HEK293 (cell line): ENCODE data around the gene NAP1L1.

ENCODE experiments used
- CTCF ChIA-PET: fragments of 350-600 bp; formaldehyde crosslinking; extraction: SDS; loops from one replicate; lab custom pipeline; 2021; ENCODE audit warnings: antibody characterized with exemption; lab: Yijun Ruan, JAX
- POLR2A ChIA-PET: fragments of 300-600 bp; formaldehyde crosslinking; extraction: SDS; loops from one replicate; lab custom pipeline; 2020; ENCODE audit warnings: antibody characterized with exemption, inconsistent platforms; lab: Yijun Ruan, JAX
- H3K27ac ChIP-seq: fragments of 200-500 bp; sonication (Bioruptor generic); 2 replicates; pipeline ENCODE4 v1.5.1; 2014; ENCODE audit warnings: low read depth, low read length, control low read depth, inconsistent platforms; ENCODE audit errors: extremely low read depth
- H3K36me3 ChIP-seq, 2 experiments: fragments of 200-500 bp in 1 of 2; sonication (Bioruptor generic) in 1 of 2; 1 replicate in 1 of 2; 2 replicates in 1 of 2; pipeline ENCODE4 v1.5.1; 2014 to 2017; ENCODE audit warnings: inconsistent platforms in 2 of 2, low read length in 2 of 2; ENCODE audit not compliant: control insufficient read depth in 2 of 2, insufficient read depth in 1 of 2
- H3K4me1 ChIP-seq: fragments of 200-500 bp; sonication (Bioruptor generic); 2 replicates; pipeline ENCODE4 v1.5.1; 2014; ENCODE audit warnings: mild to moderate bottlenecking, low read length, inconsistent platforms; ENCODE audit not compliant: control insufficient read depth, insufficient read depth
- H3K4me3 ChIP-seq: 2 replicates; pipeline ENCODE4 v1.5.1; 2011; ENCODE audit warnings: low read depth, mild to moderate bottlenecking, control low read depth, low read length, moderate library complexity
- H3K9me3 ChIP-seq: fragments of 200-500 bp; sonication (Bioruptor generic); 2 replicates; pipeline ENCODE4 v1.5.1; 2014; ENCODE audit warnings: low read depth, low read length, inconsistent platforms; ENCODE audit not compliant: control insufficient read depth, insufficient read depth
- KLF16 ChIP-seq: fragments of 450-650 bp; formaldehyde crosslinking; IDR thresholded peaks from 2 replicates; pipeline ENCODE4 v1.5.1; 2017; ENCODE audit warnings: missing biosample characterization, missing genetic modification characterization
- OVOL3 ChIP-seq: fragments of 450-650 bp; formaldehyde crosslinking; IDR thresholded peaks from 2 replicates; pipeline ENCODE4 v1.5.1; 2016; ENCODE audit warnings: missing biosample characterization, missing genetic modification characterization
- RBAK ChIP-seq: fragments of 450-650 bp; formaldehyde crosslinking; IDR thresholded peaks from 2 replicates; pipeline ENCODE4 v1.5.1; 2016; ENCODE audit warnings: missing biosample characterization, missing genetic modification characterization
- SETDB1 ChIP-seq: IDR thresholded peaks from one replicate; pipeline ENCODE4 v1.6.1; 2017; ENCODE audit warnings: mild to moderate bottlenecking, low read length, moderate library complexity, mixed read lengths; ENCODE audit not compliant: insufficient read length
- TRIM28 ChIP-seq: IDR thresholded peaks from 2 replicates; pipeline ENCODE4 v1.6.1; 2011; ENCODE audit warnings: low read length, control low read depth, borderline replicate concordance
- ZFP69B ChIP-seq: fragments of 450-650 bp; formaldehyde crosslinking; IDR thresholded peaks from 2 replicates; pipeline ENCODE4 v1.5.1; 2016; ENCODE audit warnings: missing biosample characterization, missing genetic modification characterization
- ZNF112 ChIP-seq: fragments of 450-650 bp; formaldehyde crosslinking; IDR thresholded peaks from 2 replicates; pipeline ENCODE4 v1.5.0; 2017; ENCODE audit warnings: missing biosample characterization, missing genetic modification characterization
- ZNF132 ChIP-seq: fragments of 450-650 bp; formaldehyde crosslinking; IDR thresholded peaks from 2 replicates; pipeline ENCODE4 v1.5.1; 2017; ENCODE audit warnings: missing biosample characterization, missing genetic modification characterization, borderline replicate concordance
- ZNF175 ChIP-seq: fragments of 450-650 bp; formaldehyde crosslinking; IDR thresholded peaks from 2 replicates; pipeline ENCODE4 v1.5.1; 2016; ENCODE audit warnings: missing biosample characterization, missing genetic modification characterization
- ZNF24 ChIP-seq: fragments of 450-650 bp; formaldehyde crosslinking; IDR thresholded peaks from 2 replicates; pipeline ENCODE4 v1.5.1; 2016; ENCODE audit warnings: missing biosample characterization, missing genetic modification characterization
- ZNF266 ChIP-seq: fragments of 450-650 bp; formaldehyde crosslinking; IDR thresholded peaks from 2 replicates; pipeline ENCODE4 v1.5.1; 2016; ENCODE audit warnings: missing biosample characterization, missing genetic modification characterization, low read depth
- ZNF324 ChIP-seq: fragments of 450-650 bp; formaldehyde crosslinking; IDR thresholded peaks from 2 replicates; pipeline ENCODE4 v1.5.1; 2016; ENCODE audit warnings: missing biosample characterization, missing genetic modification characterization
- ZNF501 ChIP-seq: fragments of 450-650 bp; formaldehyde crosslinking; IDR thresholded peaks from 2 replicates; pipeline ENCODE4 v1.5.1; 2016; ENCODE audit warnings: missing biosample characterization, missing genetic modification characterization
- ZNF510 ChIP-seq: fragments of 450-650 bp; formaldehyde crosslinking; IDR thresholded peaks from 2 replicates; pipeline ENCODE4 v1.5.1; 2018; ENCODE audit warnings: mild to moderate bottlenecking, missing genetic modification characterization, missing biosample characterization; ENCODE audit not compliant: insufficient replicate concordance
- ZNF514 ChIP-seq: fragments of 450-650 bp; formaldehyde crosslinking; IDR thresholded peaks from 2 replicates; pipeline ENCODE4 v1.5.1; 2016; ENCODE audit warnings: missing biosample characterization, missing genetic modification characterization
- ZNF560 ChIP-seq: fragments of 450-650 bp; formaldehyde crosslinking; IDR thresholded peaks from 2 replicates; pipeline ENCODE4 v1.5.1; 2017; ENCODE audit warnings: missing biosample characterization, missing genetic modification characterization, borderline replicate concordance
- ZNF596 ChIP-seq: fragments of 450-650 bp; IDR thresholded peaks from 2 replicates; pipeline ENCODE4 v1.5.0; 2018; ENCODE audit warnings: missing biosample characterization, mild to moderate bottlenecking, missing genetic modification characterization, moderate library complexity
- ZNF610 ChIP-seq: fragments of 450-650 bp; formaldehyde crosslinking; IDR thresholded peaks from 2 replicates; pipeline ENCODE4 v1.5.1; 2016; ENCODE audit warnings: missing biosample characterization, missing genetic modification characterization, borderline replicate concordance
- ZNF707 ChIP-seq: fragments of 450-650 bp; formaldehyde crosslinking; IDR thresholded peaks from 2 replicates; pipeline ENCODE4 v1.5.1; 2016; ENCODE audit warnings: missing biosample characterization, missing genetic modification characterization
- ZNF776 ChIP-seq: fragments of 450-650 bp; formaldehyde crosslinking; IDR thresholded peaks from 2 replicates; pipeline ENCODE4 v1.5.0; 2017; ENCODE audit warnings: missing biosample characterization, missing genetic modification characterization, borderline replicate concordance
- ZNF792 ChIP-seq: fragments of 450-650 bp; formaldehyde crosslinking; IDR thresholded peaks from 2 replicates; pipeline ENCODE4 v1.5.1; 2016; ENCODE audit warnings: missing biosample characterization, missing genetic modification characterization
- TF ChIP-seq, protein P1 (sequence below): fragments of 450-650 bp; formaldehyde crosslinking; IDR thresholded peaks from 2 replicates; pipeline ENCODE4 v1.5.1; 2017; ENCODE audit warnings: missing biosample characterization, missing genetic modification characterization
- TF ChIP-seq, protein P2 (sequence below): fragments of 450-650 bp; formaldehyde crosslinking; IDR thresholded peaks from 2 replicates; pipeline ENCODE4 v1.5.1; 2016; ENCODE audit warnings: missing biosample characterization, missing genetic modification characterization
- TF ChIP-seq, protein P3 (sequence below): fragments of 450-650 bp; formaldehyde crosslinking; IDR thresholded peaks from 2 replicates; pipeline ENCODE4 v1.5.1; 2017; ENCODE audit warnings: missing biosample characterization, missing genetic modification characterization
- TF ChIP-seq, protein P4 (sequence below): sonication (generic); formaldehyde crosslinking; IDR thresholded peaks from 2 replicates; pipeline ENCODE4 v1.8.1; 2022; ENCODE audit warnings: mild to moderate bottlenecking, moderate library complexity, missing genetic modification reagents
- TF ChIP-seq, protein P5 (sequence below): fragments of 450-650 bp; formaldehyde crosslinking; IDR thresholded peaks from 2 replicates; pipeline ENCODE4 v1.5.1; 2017; ENCODE audit warnings: missing biosample characterization, missing genetic modification characterization
- TF ChIP-seq, protein P6 (sequence below): fragments of 450-650 bp; formaldehyde crosslinking; IDR thresholded peaks from 2 replicates; pipeline ENCODE4 v1.5.1; 2016; ENCODE audit warnings: missing biosample characterization, missing genetic modification characterization

Gene NAP1L1

DNA sequence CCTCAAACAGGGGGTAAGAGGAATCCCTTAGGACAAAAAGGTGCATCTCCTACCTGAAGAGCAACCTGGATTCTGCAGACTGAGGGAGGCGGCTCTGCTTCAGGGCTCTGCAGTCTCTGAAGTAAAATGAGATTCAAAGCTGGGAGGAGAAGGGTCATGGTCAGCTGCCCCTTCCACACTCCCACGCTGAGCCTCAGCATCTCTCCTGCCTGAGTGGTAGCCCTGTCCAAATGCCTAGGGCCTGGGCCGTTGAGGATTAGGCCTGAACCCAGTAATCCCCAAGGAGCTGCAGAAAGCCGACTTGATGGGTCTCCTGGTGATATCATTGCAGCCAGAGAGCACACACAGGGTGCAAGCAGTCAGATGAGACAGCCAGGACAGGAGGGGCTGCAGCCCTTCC lies 71.8 kb downstream of the NAP1L1 start:
- H3K27ac ChIP-seq, result no peak overlapping the region
- ChIA-PET POLR2A (interaction anchor here (0.6 kb wide), 1 partner anchor 35 kb away, joined by 3 read pairs; no protein-coding TSS in a partner anchor), CTCF (no interaction called here)
- no peaks in the 10 kb centered on the region for H3K9me3 ChIP-seq
- no peak overlapping the region for H3K4me3 ChIP-seq
- no peaks in the 10 kb centered on the region for H3K36me3 ChIP-seq
- TF ChIP-seq, protein P1, sequence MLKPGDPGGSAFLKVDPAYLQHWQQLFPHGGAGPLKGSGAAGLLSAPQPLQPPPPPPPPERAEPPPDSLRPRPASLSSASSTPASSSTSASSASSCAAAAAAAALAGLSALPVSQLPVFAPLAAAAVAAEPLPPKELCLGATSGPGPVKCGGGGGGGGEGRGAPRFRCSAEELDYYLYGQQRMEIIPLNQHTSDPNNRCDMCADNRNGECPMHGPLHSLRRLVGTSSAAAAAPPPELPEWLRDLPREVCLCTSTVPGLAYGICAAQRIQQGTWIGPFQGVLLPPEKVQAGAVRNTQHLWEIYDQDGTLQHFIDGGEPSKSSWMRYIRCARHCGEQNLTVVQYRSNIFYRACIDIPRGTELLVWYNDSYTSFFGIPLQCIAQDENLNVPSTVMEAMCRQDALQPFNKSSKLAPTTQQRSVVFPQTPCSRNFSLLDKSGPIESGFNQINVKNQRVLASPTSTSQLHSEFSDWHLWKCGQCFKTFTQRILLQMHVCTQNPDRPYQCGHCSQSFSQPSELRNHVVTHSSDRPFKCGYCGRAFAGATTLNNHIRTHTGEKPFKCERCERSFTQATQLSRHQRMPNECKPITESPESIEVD (tag by site-specific recombination), result no peak
- TF ChIP-seq ZNF610 (tag by site-specific recombination) (no peak), KLF16 (no peak), ZNF707 (tag by site-specific recombination) (no peak), ZFP69B (no peak), ZNF510 (no peak), ZNF560 (tag by site-specific recombination) (no peak), TRIM28 (no peak), SETDB1 (no peak), ZNF596 (tag by site-specific recombination) (no peak), ZNF132 (tag by site-specific recombination) (no peak)
- TF ChIP-seq, protein P2, sequence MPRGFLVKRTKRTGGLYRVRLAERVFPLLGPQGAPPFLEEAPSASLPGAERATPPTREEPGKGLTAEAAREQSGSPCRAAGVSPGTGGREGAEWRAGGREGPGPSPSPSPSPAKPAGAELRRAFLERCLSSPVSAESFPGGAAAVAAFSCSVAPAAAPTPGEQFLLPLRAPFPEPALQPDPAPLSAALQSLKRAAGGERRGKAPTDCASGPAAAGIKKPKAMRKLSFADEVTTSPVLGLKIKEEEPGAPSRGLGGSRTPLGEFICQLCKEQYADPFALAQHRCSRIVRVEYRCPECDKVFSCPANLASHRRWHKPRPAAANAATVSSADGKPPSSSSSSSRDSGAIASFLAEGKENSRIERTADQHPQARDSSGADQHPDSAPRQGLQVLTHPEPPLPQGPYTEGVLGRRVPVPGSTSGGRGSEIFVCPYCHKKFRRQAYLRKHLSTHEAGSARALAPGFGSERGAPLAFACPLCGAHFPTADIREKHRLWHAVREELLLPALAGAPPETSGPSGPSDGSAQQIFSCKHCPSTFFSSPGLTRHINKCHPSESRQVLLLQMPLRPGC (tag by site-specific recombination), result no peak
- TF ChIP-seq, protein P3, sequence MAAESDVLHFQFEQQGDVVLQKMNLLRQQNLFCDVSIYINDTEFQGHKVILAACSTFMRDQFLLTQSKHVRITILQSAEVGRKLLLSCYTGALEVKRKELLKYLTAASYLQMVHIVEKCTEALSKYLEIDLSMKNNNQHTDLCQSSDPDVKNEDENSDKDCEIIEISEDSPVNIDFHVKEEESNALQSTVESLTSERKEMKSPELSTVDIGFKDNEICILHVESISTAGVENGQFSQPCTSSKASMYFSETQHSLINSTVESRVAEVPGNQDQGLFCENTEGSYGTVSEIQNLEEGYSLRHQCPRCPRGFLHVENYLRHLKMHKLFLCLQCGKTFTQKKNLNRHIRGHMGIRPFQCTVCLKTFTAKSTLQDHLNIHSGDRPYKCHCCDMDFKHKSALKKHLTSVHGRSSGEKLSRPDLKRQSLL (tag by site-specific recombination), result no peak
- TF ChIP-seq, protein P4, sequence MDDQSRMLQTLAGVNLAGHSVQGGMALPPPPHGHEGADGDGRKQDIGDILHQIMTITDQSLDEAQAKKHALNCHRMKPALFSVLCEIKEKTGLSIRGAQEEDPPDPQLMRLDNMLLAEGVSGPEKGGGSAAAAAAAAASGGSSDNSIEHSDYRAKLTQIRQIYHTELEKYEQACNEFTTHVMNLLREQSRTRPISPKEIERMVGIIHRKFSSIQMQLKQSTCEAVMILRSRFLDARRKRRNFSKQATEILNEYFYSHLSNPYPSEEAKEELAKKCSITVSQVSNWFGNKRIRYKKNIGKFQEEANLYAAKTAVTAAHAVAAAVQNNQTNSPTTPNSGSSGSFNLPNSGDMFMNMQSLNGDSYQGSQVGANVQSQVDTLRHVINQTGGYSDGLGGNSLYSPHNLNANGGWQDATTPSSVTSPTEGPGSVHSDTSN (CRISPR knock-in tag), result no peak
- H3K4me1 ChIP-seq, result peaks cover 3% of the 10 kb centered on the region; the same call in 1 of the 2 replicates

DNA sequence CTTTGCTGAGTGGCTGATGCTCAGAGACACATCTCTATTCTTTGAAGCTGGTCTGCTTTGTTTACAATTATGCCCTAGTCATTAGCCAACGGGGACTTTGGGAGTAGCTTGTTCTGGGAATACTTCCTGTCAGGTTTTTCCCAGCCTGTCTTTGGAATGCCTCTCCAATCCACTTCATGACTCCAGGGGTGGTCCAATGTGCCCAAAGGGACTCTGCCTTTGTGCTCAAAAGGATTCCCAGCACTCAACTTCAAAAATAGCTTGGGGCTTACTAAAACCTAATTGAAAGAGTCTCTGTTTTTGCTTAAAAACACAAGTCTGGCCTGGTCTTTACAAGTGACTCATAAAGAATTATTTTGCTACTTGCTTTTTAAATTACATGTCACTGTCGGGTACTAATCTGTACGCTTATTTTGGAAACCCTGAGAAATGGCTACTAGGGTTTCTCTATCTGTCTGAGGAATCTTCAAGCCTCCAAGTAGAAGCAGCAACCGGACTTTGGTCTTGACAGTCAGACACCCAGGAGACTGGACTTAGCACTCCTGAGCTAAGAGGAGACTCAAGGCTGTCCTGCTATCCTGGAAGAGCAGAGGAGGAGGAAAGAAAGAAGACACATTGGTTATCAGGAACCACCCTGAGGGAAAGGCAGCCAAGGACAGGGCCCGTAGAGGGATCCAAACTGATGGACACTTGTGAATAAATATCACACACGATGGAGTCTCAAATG lies 73.6 kb downstream of the NAP1L1 start:
- POLR2A ChIA-PET, result no interaction called here
- no peak overlapping the region for H3K4me3 ChIP-seq
- CTCF ChIA-PET, result interaction anchor here (0.7 kb wide), 1 partner anchor 484 kb away, joined by 4 read pairs; no protein-coding TSS in a partner anchor
- no peaks in the 10 kb centered on the region for H3K36me3 ChIP-seq
- no peaks in the 10 kb centered on the region for H3K9me3 ChIP-seq
- H3K27ac ChIP-seq, result no peak overlapping the region
- H3K4me1 ChIP-seq, result peaks cover 3% of the 10 kb centered on the region; the same call in 1 of the 2 replicates
- TF ChIP-seq ZNF776 (no peak), ZNF266 (tag by site-specific recombination) (no peak), ZNF510 (no peak), ZNF324 (tag by site-specific recombination) (no peak), ZNF792 (tag by site-specific recombination) (no peak), KLF16 (no peak), ZNF112 (tag by site-specific recombination) (no peak), ZNF514 (no peak), ZNF24 (no peak), ZNF501 (tag by site-specific recombination) (no peak), RBAK (tag by site-specific recombination) (no peak), ZNF175 (tag by site-specific recombination) (no peak), OVOL3 (tag by site-specific recombination) (no peak)
- TF ChIP-seq, protein P5, sequence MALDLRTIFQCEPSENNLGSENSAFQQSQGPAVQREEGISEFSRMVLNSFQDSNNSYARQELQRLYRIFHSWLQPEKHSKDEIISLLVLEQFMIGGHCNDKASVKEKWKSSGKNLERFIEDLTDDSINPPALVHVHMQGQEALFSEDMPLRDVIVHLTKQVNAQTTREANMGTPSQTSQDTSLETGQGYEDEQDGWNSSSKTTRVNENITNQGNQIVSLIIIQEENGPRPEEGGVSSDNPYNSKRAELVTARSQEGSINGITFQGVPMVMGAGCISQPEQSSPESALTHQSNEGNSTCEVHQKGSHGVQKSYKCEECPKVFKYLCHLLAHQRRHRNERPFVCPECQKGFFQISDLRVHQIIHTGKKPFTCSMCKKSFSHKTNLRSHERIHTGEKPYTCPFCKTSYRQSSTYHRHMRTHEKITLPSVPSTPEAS (tag by site-specific recombination), result no peak
- TF ChIP-seq, protein P6, sequence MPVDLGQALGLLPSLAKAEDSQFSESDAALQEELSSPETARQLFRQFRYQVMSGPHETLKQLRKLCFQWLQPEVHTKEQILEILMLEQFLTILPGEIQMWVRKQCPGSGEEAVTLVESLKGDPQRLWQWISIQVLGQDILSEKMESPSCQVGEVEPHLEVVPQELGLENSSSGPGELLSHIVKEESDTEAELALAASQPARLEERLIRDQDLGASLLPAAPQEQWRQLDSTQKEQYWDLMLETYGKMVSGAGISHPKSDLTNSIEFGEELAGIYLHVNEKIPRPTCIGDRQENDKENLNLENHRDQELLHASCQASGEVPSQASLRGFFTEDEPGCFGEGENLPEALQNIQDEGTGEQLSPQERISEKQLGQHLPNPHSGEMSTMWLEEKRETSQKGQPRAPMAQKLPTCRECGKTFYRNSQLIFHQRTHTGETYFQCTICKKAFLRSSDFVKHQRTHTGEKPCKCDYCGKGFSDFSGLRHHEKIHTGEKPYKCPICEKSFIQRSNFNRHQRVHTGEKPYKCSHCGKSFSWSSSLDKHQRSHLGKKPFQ (tag by site-specific recombination), result no peak
